BJ (cell line): ENCODE results near the gene CFAP410. TPM values are rescaled to one million over a fixed set of nuclear protein-coding genes. Genes with fewer than 3 reads are reported as not detected.

ENCODE experiments used
- CTCF ChIA-PET: fragments of 350-600 bp; formaldehyde crosslinking; extraction: SDS; loops from one replicate; lab custom pipeline; 2021; ENCODE audit warnings: antibody characterized with exemption, inconsistent platforms; lab: Yijun Ruan, JAX
- POLR2A ChIA-PET: fragments of 300-600 bp; sonication (Branson Sonifier 250); formaldehyde crosslinking; extraction: SDS; loops from one replicate; lab custom pipeline; 2021; ENCODE audit warnings: antibody characterized with exemption; lab: Charles Lee
- DNase-seq: peaks from one replicate; pipeline ENCODE4 v3.0.0-alpha.2; 2011; ENCODE audit warnings: low read depth
- H3K27me3 ChIP-seq: 2 replicates; pipeline ENCODE4 v1.6.0; 2011; ENCODE audit warnings: low read length; ENCODE audit not compliant: control insufficient read depth, insufficient read depth
- H3K36me3 ChIP-seq: 2 replicates; pipeline ENCODE4 v1.5.1; 2011; ENCODE audit warnings: low read length; ENCODE audit not compliant: control insufficient read depth, insufficient read depth
- H3K4me3 ChIP-seq: 2 replicates; pipeline ENCODE4 v1.5.1; 2011; ENCODE audit warnings: low read depth, mild to moderate bottlenecking, control low read depth, low read length
- CTCF ChIP-seq: IDR thresholded peaks from 2 replicates; pipeline ENCODE4 v1.5.1; 2011; ENCODE audit warnings: low read depth, mild to moderate bottlenecking, control low read depth, inconsistent platforms, low read length, moderate library complexity; ENCODE audit not compliant: insufficient read depth
- polyA plus RNA-seq: library from polyadenylated mRNA; depleted of rRNA; stranded (reverse); fragments of >200 nt; gene quantifications from 2 replicates; pipeline ENCODE4 v1.2.3, GENCODE V29; 2011

Gene CFAP410
- polyA plus RNA-seq, 1 experiment: 13.5 TPM

GRCh38 chr21:44368711-44369446, 29.7 kb upstream of the CFAP410 start:
- Histone ChIP-seq H3K36me3 (no peaks in the 10 kb centered on the region), H3K4me3 (no peak overlapping the region), H3K27me3 (no peaks in the 10 kb centered on the region)
- POLR2A ChIA-PET: no interaction called here
- no peak for TF ChIP-seq CTCF
- DNase-seq: no peak
- CTCF ChIA-PET: no interaction called here

- ChIA-PET POLR2A (no interaction called here), CTCF (interaction anchor here (0.8 kb wide), 1 partner anchor 13 kb away, joined by 3 read pairs; the partner anchor contains the start of gene TRPM2)
- TF ChIP-seq CTCF: no peak
- Histone ChIP-seq H3K4me3 (no peak overlapping the region), H3K27me3 (no peaks in the 10 kb centered on the region), H3K36me3 (no peaks in the 10 kb centered on the region)
- DNase-seq: no peak
Measured at GRCh38 chr21:44366586-44367211, 27.5 kb upstream of the CFAP410 start.

- DNase-seq: no peak
- ChIA-PET CTCF (no interaction called here), POLR2A (no interaction called here)
- TF ChIP-seq CTCF: no peak
- no peaks in the 10 kb centered on the region for H3K27me3 ChIP-seq
- no peaks in the 10 kb centered on the region for H3K36me3 ChIP-seq
- no peak overlapping the region for H3K4me3 ChIP-seq
Measured at GRCh38 chr21:44365967-44366585, 26.9 kb upstream of the CFAP410 start.

GRCh38 chr21:44365251-44365966, 26.2 kb upstream of the CFAP410 start:
- no peaks in the 10 kb centered on the region for H3K27me3 ChIP-seq
- no peaks in the 10 kb centered on the region for H3K36me3 ChIP-seq
- DNase-seq: no peak
- CTCF ChIA-PET: no interaction called here
- no peak overlapping the region for H3K4me3 ChIP-seq
- TF ChIP-seq CTCF: no peak
- POLR2A ChIA-PET: no interaction called here
